ENCODE data around the gene C14orf93.

DNA sequence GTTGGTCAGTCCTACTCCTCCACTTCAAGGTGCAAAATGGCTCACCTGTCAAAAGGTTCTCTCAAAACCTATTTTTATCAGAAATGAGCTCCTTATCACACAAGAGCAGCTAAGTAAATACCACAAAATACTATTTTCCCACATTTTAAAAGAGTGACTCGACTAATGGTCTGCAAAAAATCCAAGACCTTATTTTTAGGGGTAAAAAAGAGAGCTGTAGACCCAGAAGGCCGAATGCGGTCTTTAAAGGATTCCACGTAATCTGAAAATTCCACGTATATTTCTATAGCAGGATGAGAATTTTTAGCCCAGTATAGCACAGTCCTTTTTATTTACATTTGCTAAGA, 3.8 kb downstream of the C14orf93 start:
- no peak for TF ChIP-seq POLR2AphosphoS5 (IDR thresholded peaks at IDR 0.05)
- TF ChIP-seq, protein P1, sequence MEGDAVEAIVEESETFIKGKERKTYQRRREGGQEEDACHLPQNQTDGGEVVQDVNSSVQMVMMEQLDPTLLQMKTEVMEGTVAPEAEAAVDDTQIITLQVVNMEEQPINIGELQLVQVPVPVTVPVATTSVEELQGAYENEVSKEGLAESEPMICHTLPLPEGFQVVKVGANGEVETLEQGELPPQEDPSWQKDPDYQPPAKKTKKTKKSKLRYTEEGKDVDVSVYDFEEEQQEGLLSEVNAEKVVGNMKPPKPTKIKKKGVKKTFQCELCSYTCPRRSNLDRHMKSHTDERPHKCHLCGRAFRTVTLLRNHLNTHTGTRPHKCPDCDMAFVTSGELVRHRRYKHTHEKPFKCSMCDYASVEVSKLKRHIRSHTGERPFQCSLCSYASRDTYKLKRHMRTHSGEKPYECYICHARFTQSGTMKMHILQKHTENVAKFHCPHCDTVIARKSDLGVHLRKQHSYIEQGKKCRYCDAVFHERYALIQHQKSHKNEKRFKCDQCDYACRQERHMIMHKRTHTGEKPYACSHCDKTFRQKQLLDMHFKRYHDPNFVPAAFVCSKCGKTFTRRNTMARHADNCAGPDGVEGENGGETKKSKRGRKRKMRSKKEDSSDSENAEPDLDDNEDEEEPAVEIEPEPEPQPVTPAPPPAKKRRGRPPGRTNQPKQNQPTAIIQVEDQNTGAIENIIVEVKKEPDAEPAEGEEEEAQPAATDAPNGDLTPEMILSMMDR (IDR thresholded peaks at IDR 0.05), result no peak
